ENCODE results near the gene RASSF6. TPM values are rescaled to one million over a fixed set of nuclear protein-coding genes. Genes with fewer than 3 reads are reported as not detected.
"Not testable (repeated sequence)": the region's sequence is repeated elsewhere in the genome, so short reads cannot be mapped to it uniquely, and the experiment has no call there.

The RASSF6 gene
- total and polyA plus RNA-seq, 5 experiments from 2014 or later = not detected

- Mint-ChIP-seq H3K36me3 (no peaks in the 10 kb centered on the region), H3K9me3 (peaks cover 0 to 8% (median 0%) of the 10 kb centered on the region in 9 donors), H3K27ac (peak overlapping the region in 1 of 10 donors; percentile 35), H3K4me1 (peaks cover 3 to 28% (median 9%) of the 10 kb centered on the region in 4 donors), H3K4me3 (no peak overlapping the region), H3K27me3 (peaks cover 0 to 17% (median 2%) of the 10 kb centered on the region in 5 donors)
- no peak for ATAC-seq
- DNase-seq = no peak
- POLR2A ChIA-PET = no interaction called here
Measured at GRCh38 chr4:73607375-73608033, 12.7 kb downstream of the RASSF6 start.

- no peaks in the 10 kb centered on the region for H3K36me3 Mint-ChIP-seq
- peaks cover 0 to 19% (median 3%) of the 10 kb centered on the region in 5 donors for H3K27me3 Mint-ChIP-seq
- H3K27ac Mint-ChIP-seq = no peak overlapping the region
- POLR2A ChIA-PET = no interaction called here
- ATAC-seq = no peak
- no peak for DNase-seq
- H3K9me3 Mint-ChIP-seq = peaks cover 0 to 8% (median 0%) of the 10 kb centered on the region in 9 donors
- peaks cover 3 to 28% (median 9%) of the 10 kb centered on the region in 4 donors for H3K4me1 Mint-ChIP-seq
- H3K4me3 Mint-ChIP-seq = no peak overlapping the region
Measured at GRCh38 chr4:73606465-73606974, 13.7 kb downstream of the RASSF6 start.

GRCh38 chr4:73603854-73604584, 16.2 kb downstream of the RASSF6 start:
- no peak overlapping the region for H3K27ac Mint-ChIP-seq
- DNase-seq (no peak), ATAC-seq (no peak)
- H3K4me1 Mint-ChIP-seq = peaks cover 3 to 28% (median 9%) of the 10 kb centered on the region in 4 donors
- no peaks in the 10 kb centered on the region for H3K36me3 Mint-ChIP-seq
- peaks cover 0 to 8% (median 0%) of the 10 kb centered on the region in 9 donors for H3K9me3 Mint-ChIP-seq
- POLR2A ChIA-PET = no interaction called here
- H3K27me3 Mint-ChIP-seq = peaks cover 0 to 9% (median 0%) of the 10 kb centered on the region in 5 donors
- H3K4me3 Mint-ChIP-seq = no peak overlapping the region

- no peak for DNase-seq
- H3K36me3 Mint-ChIP-seq = no peaks in the 10 kb centered on the region
- POLR2A ChIA-PET = no interaction called here
Measured at GRCh38 chr4:73603271-73603710, 16.9 kb downstream of the RASSF6 start.

GRCh38 chr4:73600954-73601353, 19.3 kb downstream of the RASSF6 start:
- no peaks in the 10 kb centered on the region for H3K36me3 Mint-ChIP-seq
- H3K4me1 Mint-ChIP-seq = peaks cover 0 to 15% (median 1%) of the 10 kb centered on the region in 4 donors
- no peak overlapping the region for H3K4me3 Mint-ChIP-seq
- ATAC-seq (no peak), DNase-seq (no peak)
- no peak overlapping the region for H3K27ac Mint-ChIP-seq
- H3K27me3 Mint-ChIP-seq = peaks cover 0 to 6% (median 0%) of the 10 kb centered on the region in 5 donors
- H3K9me3 Mint-ChIP-seq = no peaks in the 10 kb centered on the region
- POLR2A ChIA-PET = no interaction called here

More at GRCh38 chr4:73603271-73603710, 16.9 kb downstream of the RASSF6 start:
- Mint-ChIP-seq H3K4me3 (no peak overlapping the region), H3K27me3 (peaks cover 0 to 9% (median 0%) of the 10 kb centered on the region in 5 donors), H3K9me3 (peaks cover 0 to 8% (median 0%) of the 10 kb centered on the region in 9 donors), H3K27ac (peak overlapping the region in 1 of 10 donors; percentile 21), H3K4me1 (peaks cover 3 to 28% (median 9%) of the 10 kb centered on the region in 4 donors)
- ATAC-seq = no peak

- H3K27ac Mint-ChIP-seq = no peak overlapping the region
- DNase-seq (no peak), ATAC-seq (no peak)
- H3K36me3 Mint-ChIP-seq = no peaks in the 10 kb centered on the region
- peaks cover 0 to 6% (median 0%) of the 10 kb centered on the region in 5 donors for H3K27me3 Mint-ChIP-seq
- H3K9me3 Mint-ChIP-seq = no peaks in the 10 kb centered on the region
- no peak overlapping the region for H3K4me3 Mint-ChIP-seq
- POLR2A ChIA-PET = no interaction called here
- peaks cover 0 to 7% (median 0%) of the 10 kb centered on the region in 4 donors for H3K4me1 Mint-ChIP-seq
Measured at GRCh38 chr4:73599182-73599581, 21.1 kb downstream of the RASSF6 start.

GRCh38 chr4:73597594-73597993, 22.6 kb downstream of the RASSF6 start:
- H3K9me3 Mint-ChIP-seq = no peaks in the 10 kb centered on the region
- DNase-seq (no peak), ATAC-seq (no peak)
- peaks cover 0 to 6% (median 0%) of the 10 kb centered on the region in 5 donors for H3K27me3 Mint-ChIP-seq
- H3K4me1 Mint-ChIP-seq = peaks cover 0 to 2% (median 0%) of the 10 kb centered on the region in 4 donors
- no peak overlapping the region for H3K4me3 Mint-ChIP-seq
- H3K27ac Mint-ChIP-seq = no peak overlapping the region
- no peaks in the 10 kb centered on the region for H3K36me3 Mint-ChIP-seq
- POLR2A ChIA-PET = no interaction called here

- ATAC-seq, H3K4me3 Mint-ChIP-seq, H3K27ac Mint-ChIP-seq, POLR2A ChIA-PET, H3K36me3 Mint-ChIP-seq, DNase-seq, H3K4me1 Mint-ChIP-seq, H3K9me3 Mint-ChIP-seq, H3K27me3 Mint-ChIP-seq: not testable (repeated sequence)
Measured at GRCh38 chr4:73597183-73597582, 23.1 kb downstream of the RASSF6 start.

- DNase-seq = no peak
- POLR2A ChIA-PET = no interaction called here
- Mint-ChIP-seq H3K9me3 (no peaks in the 10 kb centered on the region), H3K27ac (no peak overlapping the region), H3K36me3 (no peaks in the 10 kb centered on the region), H3K27me3 (peaks cover 0 to 3% (median 0%) of the 10 kb centered on the region in 5 donors), H3K4me3 (no peak overlapping the region), H3K4me1 (peaks cover 0 to 2% (median 0%) of the 10 kb centered on the region in 4 donors)
- no peak for ATAC-seq
Measured at GRCh38 chr4:73596001-73596400, 24.2 kb downstream of the RASSF6 start.

- Mint-ChIP-seq H3K4me1 (peaks cover 0 to 9% (median 0%) of the 10 kb centered on the region in 4 donors), H3K4me3 (no peak overlapping the region), H3K9me3 (no peaks in the 10 kb centered on the region), H3K27ac (no peak overlapping the region), H3K27me3 (peaks cover 0 to 3% (median 0%) of the 10 kb centered on the region in 5 donors), H3K36me3 (no peaks in the 10 kb centered on the region)
- POLR2A ChIA-PET = no interaction called here
- ATAC-seq (no peak), DNase-seq (peak in 1 of 10 donors; percentile 0)
Measured at GRCh38 chr4:73593631-73594241, 26.5 kb downstream of the RASSF6 start.

- POLR2A ChIA-PET = no interaction called here
- Mint-ChIP-seq H3K4me1 (peaks cover 0 to 8% (median 0%) of the 10 kb centered on the region in 4 donors), H3K27ac (no peak overlapping the region), H3K27me3 (peaks cover 0 to 3% (median 0%) of the 10 kb centered on the region in 5 donors), H3K36me3 (no peaks in the 10 kb centered on the region), H3K9me3 (no peaks in the 10 kb centered on the region), H3K4me3 (no peak overlapping the region)
- no peak for DNase-seq
- ATAC-seq = no peak
Measured at GRCh38 chr4:73589887-73590801, 30.1 kb downstream of the RASSF6 start.

GRCh38 chr4:73589261-73589847, 30.9 kb downstream of the RASSF6 start:
- ATAC-seq (no peak), DNase-seq (no peak)
- peaks cover 0 to 3% (median 0%) of the 10 kb centered on the region in 5 donors for H3K27me3 Mint-ChIP-seq
- POLR2A ChIA-PET = no interaction called here
- H3K27ac Mint-ChIP-seq = no peak overlapping the region
- H3K9me3 Mint-ChIP-seq = no peaks in the 10 kb centered on the region
- H3K36me3 Mint-ChIP-seq = no peaks in the 10 kb centered on the region
- peaks cover 0 to 8% (median 0%) of the 10 kb centered on the region in 4 donors for H3K4me1 Mint-ChIP-seq
- no peak overlapping the region for H3K4me3 Mint-ChIP-seq
